H9 (cell line): Measurements from ENCODE around the gene CDH19. TPM values are rescaled to one million over a fixed set of nuclear protein-coding genes. Genes with fewer than 3 reads are reported as not detected.

Source experiments
- DNase-seq: peaks from one replicate; pipeline ENCODE4 v3.0.0-alpha.2; 2017
- H2AFZ ChIP-seq: one replicate; pipeline ENCODE4 v1.6.1; 2013; ENCODE audit warnings: mild to moderate bottlenecking, low read length, control low read depth, moderate library complexity
- H2AK5ac ChIP-seq: 2 replicates; pipeline ENCODE4 v1.6.1; 2013; ENCODE audit warnings: low read length, control low read depth, mixed read lengths; ENCODE audit not compliant: insufficient read length
- H2BK120ac ChIP-seq: one replicate; pipeline ENCODE4 v1.6.1; 2013; ENCODE audit warnings: low read depth, mild to moderate bottlenecking, low read length, control low read depth, inconsistent platforms; ENCODE audit not compliant: poor library complexity, severe bottlenecking
- H2BK12ac ChIP-seq: 2 replicates; pipeline ENCODE4 v1.6.1; 2013; ENCODE audit warnings: low read length, control low read depth, mixed read lengths, low read depth; ENCODE audit not compliant: insufficient read length
- H2BK15ac ChIP-seq: 2 replicates; pipeline ENCODE4 v1.6.1; 2013; ENCODE audit warnings: low read depth, low read length, control low read depth
- H2BK20ac ChIP-seq: one replicate; pipeline ENCODE4 v1.6.1; 2013; ENCODE audit warnings: low read depth, mild to moderate bottlenecking, low read length, control low read depth, inconsistent platforms; ENCODE audit not compliant: poor library complexity, severe bottlenecking
- H2BK5ac ChIP-seq: 2 replicates; pipeline ENCODE4 v1.6.1; 2013; ENCODE audit warnings: low read length, control low read depth, mixed read lengths; ENCODE audit not compliant: insufficient read length
- H3K14ac ChIP-seq: 2 replicates; pipeline ENCODE4 v1.6.1; 2013; ENCODE audit warnings: low read length, control low read depth; ENCODE audit not compliant: insufficient read depth
- H3K18ac ChIP-seq: 2 replicates; pipeline ENCODE4 v1.6.1; 2013; ENCODE audit warnings: low read depth, mild to moderate bottlenecking, mixed read lengths, low read length, control low read depth; ENCODE audit not compliant: insufficient read length
- H3K23ac ChIP-seq: 2 replicates; pipeline ENCODE4 v1.6.1; 2013; ENCODE audit warnings: low read length, control low read depth, mixed read lengths, low read depth; ENCODE audit not compliant: insufficient read length
- H3K23me2 ChIP-seq: 2 replicates; pipeline ENCODE4 v1.6.1; 2013; ENCODE audit warnings: low read depth, mild to moderate bottlenecking, mixed read lengths, low read length, control low read depth; ENCODE audit not compliant: insufficient read length, poor library complexity, severe bottlenecking
- H3K27ac ChIP-seq: 2 replicates; pipeline ENCODE4 v1.5.1; 2013; ENCODE audit warnings: low read length, control low read depth, mixed read lengths, low read depth; ENCODE audit not compliant: insufficient read length
- H3K27me3 ChIP-seq: 2 replicates; pipeline ENCODE4 v1.6.1; 2013; ENCODE audit warnings: low read length, control low read depth, inconsistent platforms; ENCODE audit not compliant: insufficient read depth
- H3K4ac ChIP-seq: 2 replicates; pipeline ENCODE4 v1.6.1; 2013; ENCODE audit warnings: low read depth, mild to moderate bottlenecking, control low read depth, inconsistent platforms, low read length, moderate library complexity
- H3K4me1 ChIP-seq: 2 replicates; pipeline ENCODE4 v1.6.1; 2013; ENCODE audit warnings: low read length, control low read depth, inconsistent platforms; ENCODE audit not compliant: insufficient read depth
- H3K4me2 ChIP-seq: 2 replicates; pipeline ENCODE4 v1.6.1; 2013; ENCODE audit warnings: low read length, control low read depth, mixed read lengths; ENCODE audit not compliant: insufficient read length, insufficient read depth
- H3K56ac ChIP-seq: 2 replicates; pipeline ENCODE4 v1.6.1; 2013; ENCODE audit warnings: low read depth, mild to moderate bottlenecking, mixed read lengths, low read length, control low read depth; ENCODE audit not compliant: insufficient read length
- H3K79me1 ChIP-seq: 2 replicates; pipeline ENCODE4 v1.6.1; 2013; ENCODE audit warnings: low read depth, mild to moderate bottlenecking, moderate library complexity, low read length, control low read depth, inconsistent platforms; ENCODE audit not compliant: insufficient read depth, poor library complexity, severe bottlenecking
- H3K79me2 ChIP-seq: 2 replicates; pipeline ENCODE4 v1.6.1; 2013; ENCODE audit warnings: low read length, control low read depth, inconsistent platforms; ENCODE audit not compliant: insufficient read depth
- H3K9ac ChIP-seq: 2 replicates; pipeline ENCODE4 v1.6.1; 2013; ENCODE audit warnings: low read length, control low read depth, mixed read lengths; ENCODE audit not compliant: insufficient read length; ENCODE audit errors: extremely low read depth
- H3K9me3 ChIP-seq: one replicate; pipeline ENCODE4 v1.6.1; 2013; ENCODE audit warnings: low read depth, low read length, inconsistent platforms; ENCODE audit not compliant: control insufficient read depth
- H3T11ph ChIP-seq: one replicate; pipeline ENCODE4 v1.6.1; 2013; ENCODE audit warnings: mild to moderate bottlenecking, low read length, control low read depth, inconsistent platforms
- H4K20me1 ChIP-seq: one replicate; pipeline ENCODE4 v1.6.1; 2013; ENCODE audit not compliant: control insufficient read depth, insufficient read length, insufficient read depth
- H4K5ac ChIP-seq: 2 replicates; pipeline ENCODE4 v1.6.1; 2013; ENCODE audit warnings: low read depth, mild to moderate bottlenecking, mixed read lengths, low read length, control low read depth; ENCODE audit not compliant: insufficient read length
- H4K8ac ChIP-seq: replicated peaks from 2 replicates; pipeline ENCODE4 v1.6.1; 2013; ENCODE audit warnings: low read length, control low read depth, mixed read lengths, low read depth; ENCODE audit not compliant: insufficient read length
- H4K91ac ChIP-seq: 2 replicates; pipeline ENCODE4 v1.6.1; 2013; ENCODE audit warnings: low read depth, mild to moderate bottlenecking, moderate library complexity, mixed read lengths, low read length, control low read depth; ENCODE audit not compliant: insufficient read length
- H3K27ac Mint-ChIP-seq, 3 experiments: 2 replicates in 2 of 3; 3 replicates in 1 of 3; pipeline ENCODE4 v1.8.0; 2020 to 2021; ENCODE audit warnings: mixed read lengths in 3 of 3, mild to moderate bottlenecking in 1 of 3, moderate library complexity in 1 of 3
- H3K27me3 Mint-ChIP-seq: 2 replicates; pipeline ENCODE4 v1.8.0; 2021; ENCODE audit warnings: low read depth, mild to moderate bottlenecking, moderate library complexity, mixed read lengths
- H3K36me3 Mint-ChIP-seq, 3 experiments: 2 replicates in 2 of 3; 3 replicates in 1 of 3; pipeline ENCODE4 v1.8.0; 2020 to 2021; ENCODE audit warnings: low read depth in 3 of 3, mixed read lengths in 3 of 3; ENCODE audit not compliant: insufficient read depth in 1 of 3
- H3K4me1 Mint-ChIP-seq, 2 experiments: 2 replicates each; pipeline ENCODE4 v1.8.0; 2020; ENCODE audit warnings: mixed read lengths in 2 of 2
- H3K4me3 Mint-ChIP-seq, 2 experiments: 2 replicates in 1 of 2; 3 replicates in 1 of 2; pipeline ENCODE4 v1.8.0; 2020 to 2021; ENCODE audit warnings: mild to moderate bottlenecking in 2 of 2, mixed read lengths in 2 of 2, moderate library complexity in 1 of 2
- H3K9me3 Mint-ChIP-seq, 2 experiments: 2 replicates in 1 of 2; 3 replicates in 1 of 2; pipeline ENCODE4 v1.8.0; 2020; ENCODE audit warnings: mild to moderate bottlenecking in 2 of 2, mixed read lengths in 2 of 2, moderate library complexity in 1 of 2
- total RNA-seq: library from RNA; stranded (reverse); gene quantifications from 2 replicates; pipeline ENCODE4 v1.2.1, GENCODE V29; 2021
- TF ChIP-seq, protein P1 (sequence below): fragments of 200-600 bp; sonication (generic); conservative IDR thresholded peaks from 3 replicates; pipeline ENCODE4 v1.8.0; 2021; ENCODE audit warnings: antibody characterized with exemption, mild to moderate bottlenecking

Gene CDH19
- total RNA-seq, 1 experiment from 2014 or later = not detected

DNA sequence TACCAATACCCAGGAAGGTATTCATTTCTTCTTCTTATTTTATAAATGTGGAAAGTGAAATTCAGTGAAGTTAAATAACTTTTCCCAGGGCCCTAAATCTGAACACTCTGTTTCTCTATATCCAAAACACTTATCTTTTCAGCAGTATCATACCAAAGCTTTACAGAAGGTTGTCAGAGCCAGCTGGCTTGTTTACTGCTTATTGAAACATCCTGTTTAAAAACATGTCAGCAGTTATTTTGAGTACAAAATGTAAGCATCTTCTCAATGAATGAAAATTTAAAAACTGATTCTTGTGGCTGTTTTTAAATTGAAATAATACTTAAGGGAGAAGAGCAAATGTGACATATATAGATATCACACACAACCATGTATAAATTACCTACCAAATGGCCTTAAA is 11.3 kb upstream of the CDH19 start:
- Histone ChIP-seq H4K91ac (no peak overlapping the region), H3K23me2 (no peaks in the 10 kb centered on the region), H4K20me1 (no peaks in the 10 kb centered on the region), H3K27ac (no peak overlapping the region), H3K4me1 (no peaks in the 10 kb centered on the region), H3K9ac (no peak overlapping the region), H3K4me2 (no peak overlapping the region), H4K5ac (no peak overlapping the region), H2AFZ (no peak overlapping the region), H2BK12ac (no peak overlapping the region), H3K27me3 (no peaks in the 10 kb centered on the region), H3K23ac (no peak overlapping the region), H3K4ac (no peak overlapping the region), H3K14ac (no peak overlapping the region), H3T11ph (no peak overlapping the region), H2BK5ac (no peak overlapping the region), H3K79me1 (no peaks in the 10 kb centered on the region), H3K18ac (no peak overlapping the region), H3K56ac (no peak overlapping the region), H2BK15ac (no peak overlapping the region), H4K8ac (no peak overlapping the region), H2AK5ac (no peak overlapping the region), H2BK120ac (no peak overlapping the region), H3K9me3 (no peaks in the 10 kb centered on the region), H2BK20ac (no peak overlapping the region), H3K79me2 (no peaks in the 10 kb centered on the region)
- Mint-ChIP-seq H3K9me3 (no peaks in the 10 kb centered on the region), H3K4me3 (no peak overlapping the region), H3K4me1 (no peaks in the 10 kb centered on the region), H3K36me3 (no peaks in the 10 kb centered on the region), H3K27me3 (no peaks in the 10 kb centered on the region), H3K27ac (no peak overlapping the region)
- DNase-seq = no peak
- TF ChIP-seq, protein P1, sequence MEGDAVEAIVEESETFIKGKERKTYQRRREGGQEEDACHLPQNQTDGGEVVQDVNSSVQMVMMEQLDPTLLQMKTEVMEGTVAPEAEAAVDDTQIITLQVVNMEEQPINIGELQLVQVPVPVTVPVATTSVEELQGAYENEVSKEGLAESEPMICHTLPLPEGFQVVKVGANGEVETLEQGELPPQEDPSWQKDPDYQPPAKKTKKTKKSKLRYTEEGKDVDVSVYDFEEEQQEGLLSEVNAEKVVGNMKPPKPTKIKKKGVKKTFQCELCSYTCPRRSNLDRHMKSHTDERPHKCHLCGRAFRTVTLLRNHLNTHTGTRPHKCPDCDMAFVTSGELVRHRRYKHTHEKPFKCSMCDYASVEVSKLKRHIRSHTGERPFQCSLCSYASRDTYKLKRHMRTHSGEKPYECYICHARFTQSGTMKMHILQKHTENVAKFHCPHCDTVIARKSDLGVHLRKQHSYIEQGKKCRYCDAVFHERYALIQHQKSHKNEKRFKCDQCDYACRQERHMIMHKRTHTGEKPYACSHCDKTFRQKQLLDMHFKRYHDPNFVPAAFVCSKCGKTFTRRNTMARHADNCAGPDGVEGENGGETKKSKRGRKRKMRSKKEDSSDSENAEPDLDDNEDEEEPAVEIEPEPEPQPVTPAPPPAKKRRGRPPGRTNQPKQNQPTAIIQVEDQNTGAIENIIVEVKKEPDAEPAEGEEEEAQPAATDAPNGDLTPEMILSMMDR = no peak
